K562 (cell line): ENCODE data around the gene HNRNPCL1.
"Not testable (repeated sequence)": the region's sequence is repeated elsewhere in the genome, so short reads cannot be mapped to it uniquely, and the experiment has no call there.

Source experiments
- CHD4 ChIP-seq: fragments of 200-600 bp; sonication (generic); IDR thresholded peaks from 3 replicates; pipeline ENCODE4 v1.6.1; 2012; ENCODE audit warnings: low read depth, mild to moderate bottlenecking, mixed read lengths, low read length, inconsistent platforms; ENCODE audit not compliant: insufficient read depth, insufficient replicate concordance, poor library complexity, severe bottlenecking
- TF ChIP-seq, protein P1 (sequence below): sonication (generic); formaldehyde crosslinking; IDR thresholded peaks from 2 replicates; pipeline ENCODE4 v1.8.1; 2023; ENCODE audit warnings: mild to moderate bottlenecking, missing genetic modification reagents
- TF ChIP-seq, protein P2 (sequence below): fragments of 450-650 bp; IDR thresholded peaks from one replicate; pipeline ENCODE4 v1.6.1; 2018; ENCODE audit warnings: mild to moderate bottlenecking, moderate library complexity; ENCODE audit not compliant: partially characterized antibody

DNA sequence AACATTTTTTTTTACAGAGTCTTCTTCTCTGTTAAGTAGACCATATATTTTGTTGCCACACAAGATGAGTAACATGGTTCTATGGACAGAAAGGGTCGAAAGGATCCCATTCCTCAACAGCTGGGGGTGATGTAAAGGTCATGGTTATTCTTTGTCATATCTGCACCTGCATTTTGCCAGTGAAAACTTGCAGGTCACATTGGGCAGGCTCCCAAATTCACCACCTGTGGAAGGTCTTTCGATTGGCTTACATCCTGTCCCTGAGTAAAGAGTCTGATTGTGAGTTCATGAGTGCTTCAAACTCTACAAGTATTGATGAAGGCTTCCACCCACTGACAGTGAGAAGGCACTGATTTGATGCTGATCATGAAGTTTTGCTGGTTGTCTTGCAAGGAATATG, 15.3 kb downstream of the HNRNPCL1 start:
- TF ChIP-seq, protein P1, sequence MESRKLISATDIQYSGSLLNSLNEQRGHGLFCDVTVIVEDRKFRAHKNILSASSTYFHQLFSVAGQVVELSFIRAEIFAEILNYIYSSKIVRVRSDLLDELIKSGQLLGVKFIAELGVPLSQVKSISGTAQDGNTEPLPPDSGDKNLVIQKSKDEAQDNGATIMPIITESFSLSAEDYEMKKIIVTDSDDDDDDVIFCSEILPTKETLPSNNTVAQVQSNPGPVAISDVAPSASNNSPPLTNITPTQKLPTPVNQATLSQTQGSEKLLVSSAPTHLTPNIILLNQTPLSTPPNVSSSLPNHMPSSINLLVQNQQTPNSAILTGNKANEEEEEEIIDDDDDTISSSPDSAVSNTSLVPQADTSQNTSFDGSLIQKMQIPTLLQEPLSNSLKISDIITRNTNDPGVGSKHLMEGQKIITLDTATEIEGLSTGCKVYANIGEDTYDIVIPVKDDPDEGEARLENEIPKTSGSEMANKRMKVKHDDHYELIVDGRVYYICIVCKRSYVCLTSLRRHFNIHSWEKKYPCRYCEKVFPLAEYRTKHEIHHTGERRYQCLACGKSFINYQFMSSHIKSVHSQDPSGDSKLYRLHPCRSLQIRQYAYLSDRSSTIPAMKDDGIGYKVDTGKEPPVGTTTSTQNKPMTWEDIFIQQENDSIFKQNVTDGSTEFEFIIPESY: not testable (repeated sequence)
- TF ChIP-seq CHD4: not testable (repeated sequence)
- TF ChIP-seq, protein P2, sequence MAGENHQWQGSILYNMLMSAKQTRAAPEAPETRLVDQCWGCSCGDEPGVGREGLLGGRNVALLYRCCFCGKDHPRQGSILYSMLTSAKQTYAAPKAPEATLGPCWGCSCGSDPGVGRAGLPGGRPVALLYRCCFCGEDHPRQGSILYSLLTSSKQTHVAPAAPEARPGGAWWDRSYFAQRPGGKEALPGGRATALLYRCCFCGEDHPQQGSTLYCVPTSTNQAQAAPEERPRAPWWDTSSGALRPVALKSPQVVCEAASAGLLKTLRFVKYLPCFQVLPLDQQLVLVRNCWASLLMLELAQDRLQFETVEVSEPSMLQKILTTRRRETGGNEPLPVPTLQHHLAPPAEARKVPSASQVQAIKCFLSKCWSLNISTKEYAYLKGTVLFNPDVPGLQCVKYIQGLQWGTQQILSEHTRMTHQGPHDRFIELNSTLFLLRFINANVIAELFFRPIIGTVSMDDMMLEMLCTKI: not testable (repeated sequence)
